ENCODE measurements around the gene FARS2.

Gene FARS2

DNA sequence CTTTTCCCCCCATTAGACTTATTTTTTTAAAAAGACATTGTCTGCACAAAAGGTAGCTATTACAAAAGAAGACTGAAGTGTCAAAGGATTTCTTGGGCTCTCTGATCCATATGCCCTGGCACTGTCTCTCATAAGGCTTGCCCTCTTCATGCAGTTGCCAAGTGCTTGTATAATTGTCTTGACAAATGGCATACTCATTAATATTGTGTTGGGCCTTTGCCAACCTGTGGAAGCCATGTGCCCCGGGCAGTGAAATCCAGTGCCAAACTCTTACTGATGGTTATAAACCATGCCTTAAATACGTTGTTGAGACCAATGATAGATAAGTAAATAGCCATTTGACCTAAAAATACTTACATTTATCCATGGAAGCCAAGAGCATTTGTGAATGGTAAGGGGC lies 98.1 kb downstream of the FARS2 start:
- TF ChIP-seq ELF4 (IDR thresholded peaks at IDR 0.05) (no peak), FOXA1 (IDR thresholded peaks at IDR 0.05) (no peak), HDGF (IDR thresholded peaks at IDR 0.05; ENCODE audit: borderline replicate concordance) (no peak), BHLHE40 (IDR thresholded peaks at IDR 0.05; ENCODE audit: borderline replicate concordance) (no peak), L3MBTL2 (conservative IDR thresholded peaks at IDR 0.05) (no peak), SUZ12 (IDR thresholded peaks at IDR 0.05) (no peak)
- POLR2A ChIA-PET = no interaction called here
- CTCF ChIA-PET = no interaction called here
- DNase-seq (ENCODE audit: extremely low spot score) = no peak

- ChIA-PET POLR2A (no interaction called here), CTCF (no interaction called here)
- TF ChIP-seq FOXA1 (IDR thresholded peaks at IDR 0.05) = no peak
- TF ChIP-seq ZNF384 (IDR thresholded peaks at IDR 0.05) = no peak
- TF ChIP-seq LEF1 (IDR thresholded peaks at IDR 0.05; ENCODE audit: borderline replicate concordance) = no peak
- no peak for TF ChIP-seq ELF4 (IDR thresholded peaks at IDR 0.05)
- TF ChIP-seq NFRKB (IDR thresholded peaks at IDR 0.05) = no peak
- TF ChIP-seq SUZ12 (IDR thresholded peaks at IDR 0.05) = no peak
- no peak for TF ChIP-seq SP1 (IDR thresholded peaks at IDR 0.05)
- TF ChIP-seq ARNT (IDR thresholded peaks at IDR 0.05) = no peak
- TF ChIP-seq TARDBP (IDR thresholded peaks at IDR 0.05) = no peak
- no peak for TF ChIP-seq FOXM1 (IDR thresholded peaks at IDR 0.05; ENCODE audit: borderline replicate concordance)
- no peak for TF ChIP-seq CTBP1 (IDR thresholded peaks at IDR 0.05; ENCODE audit: borderline replicate concordance)
- no peak for TF ChIP-seq PKNOX1 (IDR thresholded peaks at IDR 0.05)
- TF ChIP-seq BHLHE40 (IDR thresholded peaks at IDR 0.05; ENCODE audit: borderline replicate concordance) = no peak
- TF ChIP-seq FOXK2 (IDR thresholded peaks at IDR 0.05) = no peak
- DNase-seq (ENCODE audit: extremely low spot score) = no peak
Observed at GRCh38 chr6:5361396-5361795, 100.1 kb downstream of the FARS2 start.

- DNase-seq (ENCODE audit: extremely low spot score) = no peak
- ChIA-PET POLR2A (no interaction called here), CTCF (no interaction called here)
Observed at GRCh38 chr6:5365436-5366195, 104.3 kb downstream of the FARS2 start.

GRCh38 chr6:5366941-5367340 lies 105.6 kb downstream of the FARS2 start:
- ChIA-PET POLR2A (no interaction called here), CTCF (interaction anchor here (1.1 kb wide), 1 partner anchor 153 kb away, joined by 3 read pairs; no protein-coding TSS in a partner anchor)
- DNase-seq (ENCODE audit: extremely low spot score) = no peak
- TF ChIP-seq CTBP1 (IDR thresholded peaks at IDR 0.05; ENCODE audit: borderline replicate concordance) (no peak), L3MBTL2 (conservative IDR thresholded peaks at IDR 0.05) (no peak)

More at GRCh38 chr6:5365436-5366195, 104.3 kb downstream of the FARS2 start:
- TF ChIP-seq FOXK2 (IDR thresholded peaks at IDR 0.05) (no peak), FOXM1 (IDR thresholded peaks at IDR 0.05; ENCODE audit: borderline replicate concordance) (no peak), SUZ12 (IDR thresholded peaks at IDR 0.05) (no peak), PKNOX1 (IDR thresholded peaks at IDR 0.05) (no peak), LEF1 (IDR thresholded peaks at IDR 0.05; ENCODE audit: borderline replicate concordance) (no peak), NFRKB (IDR thresholded peaks at IDR 0.05) (no peak), FOXA1 (IDR thresholded peaks at IDR 0.05) (no peak), TARDBP (IDR thresholded peaks at IDR 0.05) (no peak)

DNA sequence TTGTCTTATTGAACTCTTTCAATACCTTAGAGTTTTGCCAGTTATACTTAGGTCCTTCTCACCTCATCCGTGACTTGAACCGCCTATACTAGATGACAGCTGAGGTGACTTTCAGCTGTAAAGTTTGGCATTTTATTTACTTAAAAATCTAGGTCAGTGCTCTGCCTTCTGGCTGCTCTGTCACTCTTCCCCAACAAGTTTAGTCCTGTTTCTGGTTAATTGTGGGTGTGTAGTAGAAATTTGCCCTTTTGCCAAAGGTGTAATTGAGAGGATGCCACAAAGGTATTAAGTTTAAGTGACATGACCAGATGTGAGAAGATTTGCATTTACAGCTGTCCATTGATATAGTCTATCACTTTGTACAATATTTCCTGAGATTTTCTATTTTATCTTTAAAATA lies 106.2 kb downstream of the FARS2 start:
- TF ChIP-seq FOXK2 (IDR thresholded peaks at IDR 0.05) (no peak), BHLHE40 (IDR thresholded peaks at IDR 0.05; ENCODE audit: borderline replicate concordance) (no peak)
- DNase-seq (ENCODE audit: extremely low spot score) = no peak
- ChIA-PET POLR2A (no interaction called here), CTCF (interaction anchor here (1.1 kb wide), 1 partner anchor 153 kb away, joined by 3 read pairs; no protein-coding TSS in a partner anchor)

- ChIA-PET CTCF (no interaction called here), POLR2A (no interaction called here)
- DNase-seq (ENCODE audit: extremely low spot score) = no peak
- no peak for TF ChIP-seq SP1 (IDR thresholded peaks at IDR 0.05)
- TF ChIP-seq BHLHE40 (IDR thresholded peaks at IDR 0.05; ENCODE audit: borderline replicate concordance) = no peak
- TF ChIP-seq HDGF (IDR thresholded peaks at IDR 0.05; ENCODE audit: borderline replicate concordance) = no peak
Observed at GRCh38 chr6:5373430-5373829, 112.1 kb downstream of the FARS2 start.

GRCh38 chr6:5378331-5378730 lies 117.0 kb downstream of the FARS2 start:
- CTCF ChIA-PET = interaction anchor here (0.6 to 1.3 kb wide), 2 partner anchors 85 to 164 kb away, joined by 3 read pairs; no protein-coding TSS in a partner anchor
- no peak for TF ChIP-seq ELF4 (IDR thresholded peaks at IDR 0.05)
- no peak for TF ChIP-seq CTBP1 (IDR thresholded peaks at IDR 0.05; ENCODE audit: borderline replicate concordance)
- TF ChIP-seq NFRKB (IDR thresholded peaks at IDR 0.05) = no peak
- TF ChIP-seq L3MBTL2 (conservative IDR thresholded peaks at IDR 0.05) = no peak
- TF ChIP-seq SUZ12 (IDR thresholded peaks at IDR 0.05) = no peak
- TF ChIP-seq TARDBP (IDR thresholded peaks at IDR 0.05) = no peak
- TF ChIP-seq FOXA1 (IDR thresholded peaks at IDR 0.05) = no peak
- no peak for TF ChIP-seq SP1 (IDR thresholded peaks at IDR 0.05)
- no peak for TF ChIP-seq HDGF (IDR thresholded peaks at IDR 0.05; ENCODE audit: borderline replicate concordance)
- DNase-seq (ENCODE audit: extremely low spot score) = no peak
- POLR2A ChIA-PET = no interaction called here
